ENCODE results near the gene NOSTRIN. TPM values are rescaled to one million over a fixed set of nuclear protein-coding genes. Genes with fewer than 3 reads are reported as not detected.
A peak's percentile ranks its signal among the peaks of the same experiment; 100 is the strongest.

The NOSTRIN gene
- total RNA-seq, 4 donors from 2014 or later: 10.1 to 48.1 (median 18.0) TPM

- 69 to 74% methylated on average over 4 of the region's 4 CpGs for WGBS, 2 donors
- H3K27ac ChIP-seq: peak overlapping the region; percentile 31 to 73 (median 53)
- H3K9me3 ChIP-seq: no peaks in the 10 kb centered on the region
- H3K27me3 ChIP-seq: no peaks in the 10 kb centered on the region
- no peaks in the 10 kb centered on the region for H3K36me3 ChIP-seq
- DNase-seq: peak; percentile 52 to 56
- intact Hi-C loops (cut with DNase I): no loop called here
- H3K4me3 ChIP-seq (replicated peaks in 1 of 3): no peak overlapping the region
- peaks cover 26 to 29% of the 10 kb centered on the region in 2 donors for H3K4me1 ChIP-seq
- TF ChIP-seq, protein P1, sequence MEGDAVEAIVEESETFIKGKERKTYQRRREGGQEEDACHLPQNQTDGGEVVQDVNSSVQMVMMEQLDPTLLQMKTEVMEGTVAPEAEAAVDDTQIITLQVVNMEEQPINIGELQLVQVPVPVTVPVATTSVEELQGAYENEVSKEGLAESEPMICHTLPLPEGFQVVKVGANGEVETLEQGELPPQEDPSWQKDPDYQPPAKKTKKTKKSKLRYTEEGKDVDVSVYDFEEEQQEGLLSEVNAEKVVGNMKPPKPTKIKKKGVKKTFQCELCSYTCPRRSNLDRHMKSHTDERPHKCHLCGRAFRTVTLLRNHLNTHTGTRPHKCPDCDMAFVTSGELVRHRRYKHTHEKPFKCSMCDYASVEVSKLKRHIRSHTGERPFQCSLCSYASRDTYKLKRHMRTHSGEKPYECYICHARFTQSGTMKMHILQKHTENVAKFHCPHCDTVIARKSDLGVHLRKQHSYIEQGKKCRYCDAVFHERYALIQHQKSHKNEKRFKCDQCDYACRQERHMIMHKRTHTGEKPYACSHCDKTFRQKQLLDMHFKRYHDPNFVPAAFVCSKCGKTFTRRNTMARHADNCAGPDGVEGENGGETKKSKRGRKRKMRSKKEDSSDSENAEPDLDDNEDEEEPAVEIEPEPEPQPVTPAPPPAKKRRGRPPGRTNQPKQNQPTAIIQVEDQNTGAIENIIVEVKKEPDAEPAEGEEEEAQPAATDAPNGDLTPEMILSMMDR (IDR thresholded peaks at IDR 0.05): no peak
- TF ChIP-seq POLR2A (IDR thresholded peaks at IDR 0.05): no peak
Observed at GRCh38 chr2:168782271-168782670, 20.2 kb upstream of the NOSTRIN start.

DNA sequence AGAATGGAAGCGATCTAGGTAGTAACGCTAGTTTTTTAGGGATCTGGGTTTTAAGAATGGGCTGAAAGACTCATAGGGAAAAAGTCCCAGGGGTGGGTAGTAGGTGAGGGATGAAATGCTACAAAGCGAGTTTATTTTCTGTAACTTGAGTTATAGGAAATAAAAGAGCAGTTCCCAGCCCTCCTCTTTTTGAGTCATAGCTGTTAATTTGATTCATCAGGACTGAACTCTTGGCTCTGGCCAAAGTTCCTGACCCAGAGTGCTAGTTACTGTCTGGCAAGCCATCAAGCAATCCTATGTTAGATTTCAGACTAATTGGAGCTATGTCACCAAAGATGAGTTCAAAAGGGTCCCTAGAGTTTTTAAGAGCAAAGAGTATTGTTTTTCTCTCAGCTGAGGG, 17.4 kb upstream of the NOSTRIN start:
- TF ChIP-seq, protein P1 (IDR thresholded peaks at IDR 0.05): no peak
- TF ChIP-seq POLR2A (IDR thresholded peaks at IDR 0.05): no peak
- no peak overlapping the region for H3K4me3 ChIP-seq (replicated peaks in 1 of 3)
- H3K4me1 ChIP-seq: peaks cover 26 to 29% of the 10 kb centered on the region in 2 donors
- no peaks in the 10 kb centered on the region for H3K36me3 ChIP-seq
- no peak overlapping the region for H3K27ac ChIP-seq
- no peaks in the 10 kb centered on the region for H3K27me3 ChIP-seq
- no peak for DNase-seq
- H3K9me3 ChIP-seq: no peaks in the 10 kb centered on the region
- 87 to 94% methylated on average over 3 of the region's 3 CpGs for WGBS, 2 donors
- intact Hi-C loops (cut with DNase I): no loop called here

DNA sequence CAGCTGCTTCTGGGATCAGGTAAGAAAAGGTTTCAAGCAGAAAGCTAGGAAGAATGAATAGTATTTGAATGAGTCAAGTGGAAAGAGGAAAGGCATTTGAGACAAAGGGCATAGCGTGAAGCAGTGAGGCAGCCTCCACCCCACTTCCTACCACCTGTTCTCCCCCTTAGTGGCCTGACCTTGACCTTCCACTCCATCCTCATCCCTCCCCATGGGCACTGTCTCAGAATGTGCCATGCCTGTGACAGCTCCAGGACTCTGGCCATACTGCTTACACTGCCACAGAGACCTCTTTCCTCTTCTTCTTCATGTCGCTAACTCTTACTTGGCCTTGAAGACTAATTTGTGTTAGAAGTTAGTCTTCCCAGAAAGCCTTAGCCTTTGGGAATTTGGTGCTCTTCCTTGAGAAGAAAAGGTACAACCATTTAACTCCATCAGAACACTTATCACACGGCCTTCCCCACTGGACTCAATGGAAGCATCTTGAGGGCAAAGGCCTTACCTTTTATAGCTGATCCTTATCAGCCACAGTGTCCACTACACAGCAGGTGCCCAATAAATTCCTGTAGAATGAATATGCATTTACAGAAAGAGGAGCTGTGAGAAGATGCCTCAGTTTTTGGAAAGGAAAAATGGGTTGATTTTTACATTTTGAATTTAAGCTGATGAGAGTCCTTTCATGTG, 15.2 kb upstream of the NOSTRIN start:
- WGBS, 2 donors: 91 to 97% methylated on average over 3 of the region's 3 CpGs
- TF ChIP-seq, protein P1 (IDR thresholded peaks at IDR 0.05): no peak
- no peak for TF ChIP-seq POLR2A (IDR thresholded peaks at IDR 0.05)
- intact Hi-C loops (cut with DNase I): no loop called here
- Histone ChIP-seq H3K27me3 (no peaks in the 10 kb centered on the region), H3K4me1 (peaks cover 10% of the 10 kb centered on the region in 2 donors), H3K36me3 (no peaks in the 10 kb centered on the region), H3K4me3 (replicated peaks in 1 of 3) (no peak overlapping the region), H3K27ac (no peak overlapping the region), H3K9me3 (no peaks in the 10 kb centered on the region)
- no peak for DNase-seq

- no peak for DNase-seq
- no peak overlapping the region for H3K4me3 ChIP-seq (replicated peaks in 1 of 3)
- no peaks in the 10 kb centered on the region for H3K36me3 ChIP-seq
- intact Hi-C loops (cut with DNase I): no loop called here
- H3K4me1 ChIP-seq: peaks cover 4% of the 10 kb centered on the region in 2 donors
- WGBS, 2 donors: 98% methylated on average over 1 of the region's 1 CpG
- no peaks in the 10 kb centered on the region for H3K27me3 ChIP-seq
- TF ChIP-seq, protein P1 (IDR thresholded peaks at IDR 0.05): no peak
- no peaks in the 10 kb centered on the region for H3K9me3 ChIP-seq
- H3K27ac ChIP-seq: no peak overlapping the region
Observed at GRCh38 chr2:168787782-168788376, 14.6 kb upstream of the NOSTRIN start.

GRCh38 chr2:168789776-168790175, 12.7 kb upstream of the NOSTRIN start:
- Histone ChIP-seq H3K4me1 (peaks cover 0 to 4% of the 10 kb centered on the region in 2 donors), H3K4me3 (replicated peaks in 1 of 3) (no peak overlapping the region), H3K36me3 (no peaks in the 10 kb centered on the region), H3K9me3 (no peaks in the 10 kb centered on the region), H3K27ac (no peak overlapping the region), H3K27me3 (no peaks in the 10 kb centered on the region)
- peak in 1 of 2 donors; percentile 19 for DNase-seq
- intact Hi-C loops (cut with DNase I): no loop called here
- 48 to 53% methylated on average over 7 of the region's 7 CpGs for WGBS, 2 donors
- TF ChIP-seq, protein P1 (IDR thresholded peaks at IDR 0.05): no peak
